ENCODE data around the gene GPR162. TPM values are rescaled to one million over a fixed set of nuclear protein-coding genes. Genes with fewer than 3 reads are reported as not detected.

Gene GPR162
- polyA plus RNA-seq, 1 donor (not counting 4 experiments of a cell fraction or from before 2014, with no cell fraction given): 0.09 TPM

- H3K36me3 ChIP-seq (ENCODE audit: control insufficient read depth in 2 of 2, extremely low read depth in 1 of 2, insufficient read depth in 2 of 2, low read length in 2 of 2): peaks cover 0 to 4% of the 10 kb centered on the region in 2 experiments
- no peak overlapping the region for H3K9ac ChIP-seq (ENCODE audit: control insufficient read depth, extremely low read depth, insufficient read depth, low read length)
- no peak for DNase-seq (ENCODE audit: low read depth, low spot score)
- H4K20me1 ChIP-seq (ENCODE audit: control insufficient read depth, extremely low read depth, insufficient read depth, low read length): peaks cover 2% of the 10 kb centered on the region
- TF ChIP-seq, protein P1, sequence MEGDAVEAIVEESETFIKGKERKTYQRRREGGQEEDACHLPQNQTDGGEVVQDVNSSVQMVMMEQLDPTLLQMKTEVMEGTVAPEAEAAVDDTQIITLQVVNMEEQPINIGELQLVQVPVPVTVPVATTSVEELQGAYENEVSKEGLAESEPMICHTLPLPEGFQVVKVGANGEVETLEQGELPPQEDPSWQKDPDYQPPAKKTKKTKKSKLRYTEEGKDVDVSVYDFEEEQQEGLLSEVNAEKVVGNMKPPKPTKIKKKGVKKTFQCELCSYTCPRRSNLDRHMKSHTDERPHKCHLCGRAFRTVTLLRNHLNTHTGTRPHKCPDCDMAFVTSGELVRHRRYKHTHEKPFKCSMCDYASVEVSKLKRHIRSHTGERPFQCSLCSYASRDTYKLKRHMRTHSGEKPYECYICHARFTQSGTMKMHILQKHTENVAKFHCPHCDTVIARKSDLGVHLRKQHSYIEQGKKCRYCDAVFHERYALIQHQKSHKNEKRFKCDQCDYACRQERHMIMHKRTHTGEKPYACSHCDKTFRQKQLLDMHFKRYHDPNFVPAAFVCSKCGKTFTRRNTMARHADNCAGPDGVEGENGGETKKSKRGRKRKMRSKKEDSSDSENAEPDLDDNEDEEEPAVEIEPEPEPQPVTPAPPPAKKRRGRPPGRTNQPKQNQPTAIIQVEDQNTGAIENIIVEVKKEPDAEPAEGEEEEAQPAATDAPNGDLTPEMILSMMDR (optimal IDR thresholded peaks at IDR 0.05 in 1 of 3, IDR thresholded peaks at IDR 0.05 in 1 of 3, conservative IDR thresholded peaks at IDR 0.05 in 1 of 3; ENCODE audit: extremely low read depth in 1 of 3, insufficient read depth in 2 of 3, low read length in 3 of 3): no peak
- no peak for TF ChIP-seq EZH2 (IDR thresholded peaks at IDR 0.05; ENCODE audit: low read length)
- no peaks in the 10 kb centered on the region for H3K27me3 ChIP-seq (ENCODE audit: control insufficient read depth, extremely low read depth, insufficient read depth, low read length)
- no peaks in the 10 kb centered on the region for H3K4me1 ChIP-seq (ENCODE audit: control insufficient read depth, extremely low read depth, insufficient read depth, low read length)
- H2AFZ ChIP-seq (ENCODE audit: control insufficient read depth, low read length): no peak overlapping the region
- H3K79me2 ChIP-seq (ENCODE audit: control insufficient read depth, insufficient read depth, low read length): no peaks in the 10 kb centered on the region
- FAIRE-seq: no peak
- no peak overlapping the region for H3K27ac ChIP-seq (ENCODE audit: control insufficient read depth, insufficient read depth, low read length)
- dilution Hi-C loops (cut with MboI; ENCODE audit: extremely low pct_ligation_motif_present, low sequenced_read_pairs): no loop called here
- H3K9me3 ChIP-seq (ENCODE audit: control insufficient read depth, low read depth, low read length): no peaks in the 10 kb centered on the region
- no peak overlapping the region for H3K4me3 ChIP-seq (ENCODE audit: control insufficient read depth in 2 of 3, extremely low read depth in 1 of 3, insufficient read depth in 2 of 3, low read depth in 1 of 3, low read length in 3 of 3)
- no peaks in the 10 kb centered on the region for H3K9me1 ChIP-seq (ENCODE audit: control insufficient read depth, extremely low read depth, insufficient read depth, low read length)
- no peak overlapping the region for H3K4me2 ChIP-seq (ENCODE audit: control insufficient read depth, extremely low read depth, insufficient read depth, low read depth, low read length)
Measured at GRCh38 chr12:6839482-6840201, 18.0 kb downstream of the GPR162 start.

DNA sequence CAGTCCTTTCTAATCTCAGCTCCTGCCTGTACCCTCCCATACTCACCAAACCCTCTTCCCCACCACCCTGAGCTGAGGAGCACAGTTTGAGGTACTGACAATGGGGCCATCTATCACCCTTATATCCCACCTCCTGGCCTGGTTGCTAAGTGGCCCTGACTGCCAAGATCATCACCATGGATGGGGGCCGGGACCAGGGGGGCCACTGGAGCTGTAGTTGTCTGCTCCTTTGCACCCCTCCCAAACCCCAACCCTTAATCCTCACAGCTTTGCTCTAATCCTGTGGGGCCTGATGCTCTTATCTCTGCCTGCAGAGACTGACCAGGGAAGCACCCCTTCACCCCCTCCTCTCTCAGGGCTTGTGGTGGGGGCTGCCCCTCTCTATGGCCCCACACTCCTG lies 18.7 kb downstream of the GPR162 start:
- H3K9me3 ChIP-seq (ENCODE audit: control insufficient read depth, low read depth, low read length): no peaks in the 10 kb centered on the region
- no peaks in the 10 kb centered on the region for H3K4me1 ChIP-seq (ENCODE audit: control insufficient read depth, extremely low read depth, insufficient read depth, low read length)
- H3K27ac ChIP-seq (ENCODE audit: control insufficient read depth, insufficient read depth, low read length): no peak overlapping the region
- H3K4me3 ChIP-seq (ENCODE audit: control insufficient read depth in 2 of 3, extremely low read depth in 1 of 3, insufficient read depth in 2 of 3, low read depth in 1 of 3, low read length in 3 of 3): no peak overlapping the region
- no peaks in the 10 kb centered on the region for H3K27me3 ChIP-seq (ENCODE audit: control insufficient read depth, extremely low read depth, insufficient read depth, low read length)
- no peak for FAIRE-seq
- no peak for DNase-seq (ENCODE audit: low read depth, low spot score)
- peaks cover 0 to 4% of the 10 kb centered on the region in 2 experiments for H3K36me3 ChIP-seq (ENCODE audit: control insufficient read depth in 2 of 2, extremely low read depth in 1 of 2, insufficient read depth in 2 of 2, low read length in 2 of 2)
- dilution Hi-C loops (cut with MboI; ENCODE audit: extremely low pct_ligation_motif_present, low sequenced_read_pairs): no loop called here
- TF ChIP-seq EZH2 (IDR thresholded peaks at IDR 0.05; ENCODE audit: low read length): no peak
- TF ChIP-seq, protein P1 (optimal IDR thresholded peaks at IDR 0.05 in 1 of 3, IDR thresholded peaks at IDR 0.05 in 1 of 3, conservative IDR thresholded peaks at IDR 0.05 in 1 of 3; ENCODE audit: extremely low read depth in 1 of 3, insufficient read depth in 2 of 3, low read length in 3 of 3): no peak
- H3K9me1 ChIP-seq (ENCODE audit: control insufficient read depth, extremely low read depth, insufficient read depth, low read length): no peaks in the 10 kb centered on the region
- no peaks in the 10 kb centered on the region for H3K79me2 ChIP-seq (ENCODE audit: control insufficient read depth, insufficient read depth, low read length)
- H3K9ac ChIP-seq (ENCODE audit: control insufficient read depth, extremely low read depth, insufficient read depth, low read length): no peak overlapping the region
- H3K4me2 ChIP-seq (ENCODE audit: control insufficient read depth, extremely low read depth, insufficient read depth, low read depth, low read length): no peak overlapping the region
- peaks cover 2% of the 10 kb centered on the region for H4K20me1 ChIP-seq (ENCODE audit: control insufficient read depth, extremely low read depth, insufficient read depth, low read length)
- no peak overlapping the region for H2AFZ ChIP-seq (ENCODE audit: control insufficient read depth, low read length)
